ENCODE data around the gene ANKRD13B. TPM values are rescaled to one million over a fixed set of nuclear protein-coding genes. Genes with fewer than 3 reads are reported as not detected.
A peak's percentile ranks its signal among the peaks of the same experiment; 100 is the strongest.

ANKRD13B gene
- total and polyA plus RNA-seq, 2 of the 13 experiments (the other 11 are each of a cell fraction or from before 2014, with no cell fraction given), result 1.7 to 1.8 TPM

DNA sequence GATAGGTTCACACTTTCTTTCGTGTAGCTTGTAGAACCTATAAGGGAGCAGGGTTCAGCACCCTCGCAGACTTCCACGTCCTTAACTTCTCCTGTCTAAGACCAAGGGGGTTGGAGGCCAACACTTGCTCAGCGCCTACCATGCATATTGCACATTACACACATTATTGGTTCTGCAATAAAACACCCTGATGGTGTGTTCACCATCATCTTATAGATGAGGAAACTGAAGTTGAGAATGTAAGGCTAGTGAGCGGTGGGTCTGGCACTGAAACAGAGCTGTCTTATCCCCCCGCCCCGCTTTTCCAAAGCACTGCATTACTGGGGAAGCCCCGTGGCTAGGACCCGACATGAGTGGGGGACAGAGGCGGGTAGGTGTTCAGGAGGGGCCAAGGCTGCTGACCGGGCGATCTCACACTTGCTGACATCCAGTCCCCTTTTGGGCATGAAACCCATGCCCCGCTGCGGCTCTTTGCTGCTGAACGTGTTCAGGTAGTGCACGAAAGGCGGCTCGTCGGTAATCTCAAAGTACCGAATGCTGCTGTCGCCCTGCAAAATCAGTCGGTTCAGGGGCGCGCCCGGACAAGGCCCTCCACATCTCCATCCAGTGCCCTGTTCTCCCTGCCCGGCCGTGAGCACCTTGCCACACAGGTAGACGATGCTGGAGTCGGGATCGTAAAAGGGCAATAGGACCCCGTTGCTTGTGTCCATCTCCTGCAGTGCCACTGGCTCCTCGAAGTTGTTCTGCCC lies 23.5 kb downstream of the ANKRD13B start:
- no TSS peak for BruUV-seq (replicated peaks)
- no peak for FAIRE-seq
- no peak for DNase-seq (ENCODE audit: low spot score)
- TF ChIP-seq, protein P1, sequence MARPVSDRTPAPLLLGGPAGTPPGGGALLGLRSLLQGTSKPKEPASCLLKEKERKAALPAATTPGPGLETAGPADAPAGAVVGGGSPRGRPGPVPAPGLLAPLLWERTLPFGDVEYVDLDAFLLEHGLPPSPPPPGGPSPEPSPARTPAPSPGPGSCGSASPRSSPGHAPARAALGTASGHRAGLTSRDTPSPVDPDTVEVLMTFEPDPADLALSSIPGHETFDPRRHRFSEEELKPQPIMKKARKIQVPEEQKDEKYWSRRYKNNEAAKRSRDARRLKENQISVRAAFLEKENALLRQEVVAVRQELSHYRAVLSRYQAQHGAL (CRISPR knock-in tag; IDR thresholded peaks at IDR 0.05; ENCODE audit: not compliant biosample characterization), result no peak
- TF ChIP-seq SPEN (CRISPR knock-in tag; IDR thresholded peaks at IDR 0.05; ENCODE audit: low read depth) (0 out of 2 replicates have a peak, but pooled peaks have one; percentile 4), ZNF674 (CRISPR knock-in tag; IDR thresholded peaks at IDR 0.05; ENCODE audit: low read depth) (no peak), TCF12 (IDR thresholded peaks at IDR 0.05) (no peak), TCF12 (CRISPR knock-in tag; IDR thresholded peaks at IDR 0.05) (no peak), ZMAT3 (CRISPR knock-in tag; conservative IDR thresholded peaks at IDR 0.05) (no peak), EZH2 (conservative IDR thresholded peaks at IDR 0.05; ENCODE audit: low read depth, low read length) (0 out of 2 replicates have a peak, but pooled peaks have one; percentile 28), ZNF772 (CRISPR knock-in tag; IDR thresholded peaks at IDR 0.05) (no peak), SETDB1 (CRISPR knock-in tag; IDR thresholded peaks at IDR 0.05; ENCODE audit: borderline replicate concordance) (no peak), ZNF891 (CRISPR knock-in tag; IDR thresholded peaks at IDR 0.05) (peak; percentile 13; the same call in 1 of the 2 replicates), KMT2B (CRISPR knock-in tag; IDR thresholded peaks at IDR 0.05) (no peak), ZNF75D (CRISPR knock-in tag; IDR thresholded peaks at IDR 0.05; ENCODE audit: borderline replicate concordance) (no peak), SIN3A (IDR thresholded peaks at IDR 0.05; ENCODE audit: borderline replicate concordance, low read depth, low read length) (no peak), ZNF260 (CRISPR knock-in tag; IDR thresholded peaks at IDR 0.05; ENCODE audit: borderline replicate concordance, low read depth) (no peak), RARG (CRISPR knock-in tag; IDR thresholded peaks at IDR 0.05; ENCODE audit: low read depth) (no peak)
- TF ChIP-seq, protein P2, sequence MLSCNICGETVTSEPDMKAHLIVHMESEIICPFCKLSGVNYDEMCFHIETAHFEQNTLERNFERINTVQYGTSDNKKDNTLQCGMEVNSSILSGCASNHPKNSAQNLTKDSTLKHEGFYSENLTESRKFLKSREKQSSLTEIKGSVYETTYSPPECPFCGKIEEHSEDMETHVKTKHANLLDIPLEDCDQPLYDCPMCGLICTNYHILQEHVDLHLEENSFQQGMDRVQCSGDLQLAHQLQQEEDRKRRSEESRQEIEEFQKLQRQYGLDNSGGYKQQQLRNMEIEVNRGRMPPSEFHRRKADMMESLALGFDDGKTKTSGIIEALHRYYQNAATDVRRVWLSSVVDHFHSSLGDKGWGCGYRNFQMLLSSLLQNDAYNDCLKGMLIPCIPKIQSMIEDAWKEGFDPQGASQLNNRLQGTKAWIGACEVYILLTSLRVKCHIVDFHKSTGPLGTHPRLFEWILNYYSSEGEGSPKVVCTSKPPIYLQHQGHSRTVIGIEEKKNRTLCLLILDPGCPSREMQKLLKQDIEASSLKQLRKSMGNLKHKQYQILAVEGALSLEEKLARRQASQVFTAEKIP (CRISPR knock-in tag; IDR thresholded peaks at IDR 0.05; ENCODE audit: borderline replicate concordance), result no peak
- TF ChIP-seq, protein P3, sequence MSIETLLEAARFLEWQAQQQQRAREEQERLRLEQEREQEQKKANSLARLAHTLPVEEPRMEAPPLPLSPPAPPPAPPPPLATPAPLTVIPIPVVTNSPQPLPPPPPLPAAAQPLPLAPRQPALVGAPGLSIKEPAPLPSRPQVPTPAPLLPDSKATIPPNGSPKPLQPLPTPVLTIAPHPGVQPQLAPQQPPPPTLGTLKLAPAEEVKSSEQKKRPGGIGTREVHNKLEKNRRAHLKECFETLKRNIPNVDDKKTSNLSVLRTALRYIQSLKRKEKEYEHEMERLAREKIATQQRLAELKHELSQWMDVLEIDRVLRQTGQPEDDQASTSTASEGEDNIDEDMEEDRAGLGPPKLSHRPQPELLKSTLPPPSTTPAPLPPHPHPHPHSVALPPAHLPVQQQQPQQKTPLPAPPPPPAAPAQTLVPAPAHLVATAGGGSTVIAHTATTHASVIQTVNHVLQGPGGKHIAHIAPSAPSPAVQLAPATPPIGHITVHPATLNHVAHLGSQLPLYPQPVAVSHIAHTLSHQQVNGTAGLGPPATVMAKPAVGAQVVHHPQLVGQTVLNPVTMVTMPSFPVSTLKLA (IDR thresholded peaks at IDR 0.05), result no peak
- TF ChIP-seq, protein P4, sequence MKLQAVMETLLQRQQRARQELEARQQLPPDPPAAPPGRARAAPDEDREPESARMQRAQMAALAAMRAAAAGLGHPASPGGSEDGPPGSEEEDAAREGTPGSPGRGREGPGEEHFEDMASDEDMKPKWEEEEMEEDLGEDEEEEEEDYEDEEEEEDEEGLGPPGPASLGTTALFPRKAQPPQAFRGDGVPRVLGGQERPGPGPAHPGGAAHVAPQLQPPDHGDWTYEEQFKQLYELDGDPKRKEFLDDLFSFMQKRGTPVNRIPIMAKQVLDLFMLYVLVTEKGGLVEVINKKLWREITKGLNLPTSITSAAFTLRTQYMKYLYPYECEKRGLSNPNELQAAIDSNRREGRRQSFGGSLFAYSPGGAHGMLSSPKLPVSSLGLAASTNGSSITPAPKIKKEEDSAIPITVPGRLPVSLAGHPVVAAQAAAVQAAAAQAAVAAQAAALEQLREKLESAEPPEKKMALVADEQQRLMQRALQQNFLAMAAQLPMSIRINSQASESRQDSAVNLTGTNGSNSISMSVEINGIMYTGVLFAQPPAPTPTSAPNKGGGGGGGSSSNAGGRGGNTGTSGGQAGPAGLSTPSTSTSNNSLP (IDR thresholded peaks at IDR 0.05; ENCODE audit: low read depth, low read length), result no peak

More for the DNA sequence above, 23.5 kb downstream of the ANKRD13B start:
- Histone ChIP-seq H3K9ac (ENCODE audit: insufficient read depth, low read depth, low read length) (no peak overlapping the region), H3K79me2 (ENCODE audit: insufficient read depth, low read length) (no peaks in the 10 kb centered on the region), H3K4me3 (replicated peaks in 1 of 3; ENCODE audit: insufficient read depth in 1 of 3, low read depth in 2 of 3, low read length in 3 of 3) (peak overlapping the region; percentile 36 to 75 (median 48)), H3K4me2 (ENCODE audit: low read depth, low read length) (peak overlapping the region; percentile 97), H3K4me1 (ENCODE audit: insufficient read depth, low read length) (peaks cover 68% of the 10 kb centered on the region), H3K27me3 (ENCODE audit: control insufficient read depth in 1 of 2, insufficient read depth in 2 of 2, low read length in 2 of 2) (peaks cover 3 to 73% of the 10 kb centered on the region in 2 experiments; a peak in 4 of 5 replicates), H3K36me3 (replicated peaks in 1 of 2; ENCODE audit: control insufficient read depth in 1 of 2, insufficient read depth in 2 of 2, low read length in 2 of 2) (no peaks in the 10 kb centered on the region), H4K20me1 (ENCODE audit: insufficient read depth, low read length) (no peaks in the 10 kb centered on the region), H3K27ac (ENCODE audit: extremely low read length, insufficient read depth, low read length) (no peak overlapping the region), H3K9me3 (ENCODE audit: low read length) (no peaks in the 10 kb centered on the region), H2AFZ (ENCODE audit: low read length) (no peak overlapping the region)
- CTCF ChIA-PET (ENCODE audit: low intra/inter-chr PET ratio, low total read pairs), result interaction anchor here (0.6 to 1.4 kb wide), 2 partner anchors 23 to 163 kb away, joined by 3 read pairs; no protein-coding TSS in a partner anchor
- POLR2A ChIA-PET, result interaction anchor here (0.6 to 1.5 kb wide), 6 partner anchors 21 to 322 kb away, joined by 3 to 5 read pairs (median 3); partner anchors contain the start of gene NUFIP2
- ATAC-seq, result no peak
- 28% methylated on average over 8 of the region's 32 CpGs for WGBS (ENCODE audit: low lambda C conversion rate)
- intact Hi-C loops (cut with micrococcal nuclease; ENCODE audit: unreplicated experiment), result no loop called here
- in situ Hi-C loops (cut with HindIII; ENCODE audit: extremely low pct_ligation_motif_present, low pct_unique_long_range_greater_than_20kb), result loop anchor here (5.0 kb wide), 1 partner anchor 34 kb away; no protein-coding TSS in a partner anchor

Measured in HepG2 (cell line).